B cell (primary cell): Measurements from ENCODE around the gene NCKAP1.

ENCODE experiments used
- CTCF ChIP-seq: fragments of 200-600 bp; IDR thresholded peaks from one replicate; pipeline ENCODE4 v1.8.0; 2022; ENCODE audit warnings: antibody characterized with exemption, mild to moderate bottlenecking
- EZH2 ChIP-seq: IDR thresholded peaks from 2 replicates; pipeline ENCODE4 v1.6.1; 2012; ENCODE audit warnings: borderline replicate concordance, low read depth, mild to moderate bottlenecking, moderate library complexity, low read length; ENCODE audit not compliant: insufficient read depth, poor library complexity, severe bottlenecking

- TF ChIP-seq CTCF, result no peak
- TF ChIP-seq EZH2, result no peak
These were observed 40.3 kb upstream of the NCKAP1 start, which contains the start of gene DUSP19 for GRCh38 chr2:183078464-183079138.
